HG03025 (cell line): ENCODE data around the gene PLD3.

Source experiments
- ATAC-seq: cut with Tn5 transposase; IDR thresholded peaks from one replicate; pipeline ENCODE4 v1.9.1; 2021; ENCODE audit warnings: mild to moderate bottlenecking, moderate library complexity; ENCODE audit not compliant: unreplicated experiment, low FRiP score

Gene PLD3

GRCh38 chr19:40425450-40426287, 77.2 kb downstream of the PLD3 start, which contains the start of gene SERTAD1:
TSS of gene SERTAD1 (minus strand) at chr19:40425992. CDS start at chr19:40423546, 2,446 bp downstream.
- peak; percentile 79 for ATAC-seq
